ENCODE data around the gene LRCH4.

DNA sequence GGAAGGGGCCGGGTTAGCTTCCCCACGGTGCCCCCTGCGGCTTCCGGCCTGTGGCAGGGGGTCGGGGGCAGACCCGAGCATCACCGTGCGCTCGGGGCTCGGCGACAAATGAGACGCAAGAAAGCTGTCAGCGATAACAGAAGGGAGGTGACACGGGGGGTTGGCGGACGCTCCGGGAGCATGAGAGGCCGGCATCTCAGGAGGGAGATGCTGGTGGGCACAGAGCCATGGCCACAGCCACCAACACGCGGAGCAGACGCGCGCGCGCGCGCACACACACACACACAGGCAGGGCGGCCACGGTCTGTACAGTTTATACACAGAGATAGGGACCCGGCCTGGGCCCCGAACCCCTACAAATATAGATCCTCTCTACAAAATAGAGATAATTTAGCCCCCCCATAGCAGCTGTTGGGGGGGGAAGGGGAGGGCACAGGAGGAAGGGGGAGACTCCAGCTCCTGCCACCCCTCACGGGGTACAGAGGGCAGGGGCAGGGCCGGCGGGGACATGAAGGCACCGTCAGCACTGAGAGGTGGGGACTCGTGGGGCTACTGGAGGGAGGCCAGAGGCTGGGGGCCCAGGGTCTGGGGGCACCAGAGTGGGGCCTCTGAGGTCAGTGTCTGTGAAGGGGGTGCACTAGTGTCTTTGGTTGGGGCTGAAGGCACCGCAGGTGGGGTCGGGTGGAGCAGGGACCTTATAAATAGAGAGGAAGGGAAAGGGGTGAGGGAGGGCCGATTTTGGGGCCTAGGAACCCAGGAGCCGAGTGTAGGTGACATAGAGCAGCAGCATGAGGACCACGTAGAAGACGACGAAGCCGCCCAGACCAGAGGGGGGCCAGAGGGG is 11.3 kb downstream of the LRCH4 start:
- TF ChIP-seq, protein P1, sequence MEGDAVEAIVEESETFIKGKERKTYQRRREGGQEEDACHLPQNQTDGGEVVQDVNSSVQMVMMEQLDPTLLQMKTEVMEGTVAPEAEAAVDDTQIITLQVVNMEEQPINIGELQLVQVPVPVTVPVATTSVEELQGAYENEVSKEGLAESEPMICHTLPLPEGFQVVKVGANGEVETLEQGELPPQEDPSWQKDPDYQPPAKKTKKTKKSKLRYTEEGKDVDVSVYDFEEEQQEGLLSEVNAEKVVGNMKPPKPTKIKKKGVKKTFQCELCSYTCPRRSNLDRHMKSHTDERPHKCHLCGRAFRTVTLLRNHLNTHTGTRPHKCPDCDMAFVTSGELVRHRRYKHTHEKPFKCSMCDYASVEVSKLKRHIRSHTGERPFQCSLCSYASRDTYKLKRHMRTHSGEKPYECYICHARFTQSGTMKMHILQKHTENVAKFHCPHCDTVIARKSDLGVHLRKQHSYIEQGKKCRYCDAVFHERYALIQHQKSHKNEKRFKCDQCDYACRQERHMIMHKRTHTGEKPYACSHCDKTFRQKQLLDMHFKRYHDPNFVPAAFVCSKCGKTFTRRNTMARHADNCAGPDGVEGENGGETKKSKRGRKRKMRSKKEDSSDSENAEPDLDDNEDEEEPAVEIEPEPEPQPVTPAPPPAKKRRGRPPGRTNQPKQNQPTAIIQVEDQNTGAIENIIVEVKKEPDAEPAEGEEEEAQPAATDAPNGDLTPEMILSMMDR (conservative IDR thresholded peaks at IDR 0.05; ENCODE audit: low read depth, low read length) = no peak
- TF ChIP-seq EZH2 (IDR thresholded peaks at IDR 0.05; ENCODE audit: borderline replicate concordance, low read depth, low read length, poor library complexity, severe bottlenecking) = no peak

Data from A673 (cell line).